ENCODE data around the gene BDKRB2.

DNA sequence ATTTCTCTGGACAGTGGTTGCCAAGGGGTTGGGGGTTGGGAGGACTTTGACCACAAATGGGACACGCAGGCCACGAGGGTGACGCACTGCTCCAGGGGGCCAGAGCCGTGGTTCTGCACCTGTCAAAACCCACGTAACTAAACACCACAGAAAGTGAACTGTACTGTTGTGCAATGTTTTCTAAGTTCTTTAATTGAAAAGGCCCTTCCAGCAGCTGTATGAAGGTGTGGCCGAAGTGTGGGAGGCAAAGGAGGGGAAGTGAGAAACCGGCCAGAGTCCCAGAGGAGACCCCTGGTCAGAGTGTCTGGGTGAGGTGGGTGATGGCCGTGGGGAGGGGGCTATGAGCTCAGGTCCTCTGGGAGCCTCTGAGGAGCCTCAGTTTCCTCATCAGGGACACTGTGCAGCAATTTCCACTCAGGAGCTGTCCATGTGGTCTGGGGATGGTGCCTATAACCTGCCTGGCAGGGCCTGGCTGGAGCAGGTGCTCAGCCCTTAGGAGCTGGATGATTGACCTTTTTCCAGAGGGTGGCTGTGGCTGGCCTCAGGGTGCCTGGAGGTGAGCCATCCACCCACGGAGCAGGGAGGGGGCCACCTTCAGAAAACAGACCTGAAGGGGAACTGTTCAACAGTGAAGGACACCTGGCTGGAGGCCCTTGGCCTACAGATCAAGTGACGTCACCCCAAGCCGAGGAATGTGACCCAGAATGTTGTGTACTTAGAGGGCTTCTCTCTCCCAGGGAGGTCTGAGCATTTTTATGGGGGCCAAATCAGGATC is 9.8 kb upstream of the BDKRB2 start:
- no peak for TF ChIP-seq POLR2A (IDR thresholded peaks at IDR 0.05)
- TF ChIP-seq, protein P1, sequence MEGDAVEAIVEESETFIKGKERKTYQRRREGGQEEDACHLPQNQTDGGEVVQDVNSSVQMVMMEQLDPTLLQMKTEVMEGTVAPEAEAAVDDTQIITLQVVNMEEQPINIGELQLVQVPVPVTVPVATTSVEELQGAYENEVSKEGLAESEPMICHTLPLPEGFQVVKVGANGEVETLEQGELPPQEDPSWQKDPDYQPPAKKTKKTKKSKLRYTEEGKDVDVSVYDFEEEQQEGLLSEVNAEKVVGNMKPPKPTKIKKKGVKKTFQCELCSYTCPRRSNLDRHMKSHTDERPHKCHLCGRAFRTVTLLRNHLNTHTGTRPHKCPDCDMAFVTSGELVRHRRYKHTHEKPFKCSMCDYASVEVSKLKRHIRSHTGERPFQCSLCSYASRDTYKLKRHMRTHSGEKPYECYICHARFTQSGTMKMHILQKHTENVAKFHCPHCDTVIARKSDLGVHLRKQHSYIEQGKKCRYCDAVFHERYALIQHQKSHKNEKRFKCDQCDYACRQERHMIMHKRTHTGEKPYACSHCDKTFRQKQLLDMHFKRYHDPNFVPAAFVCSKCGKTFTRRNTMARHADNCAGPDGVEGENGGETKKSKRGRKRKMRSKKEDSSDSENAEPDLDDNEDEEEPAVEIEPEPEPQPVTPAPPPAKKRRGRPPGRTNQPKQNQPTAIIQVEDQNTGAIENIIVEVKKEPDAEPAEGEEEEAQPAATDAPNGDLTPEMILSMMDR (IDR thresholded peaks at IDR 0.05) = no peak

Data from adrenal gland (tissue), 5 donors.